ENCODE results near the gene TAB2.

DNA sequence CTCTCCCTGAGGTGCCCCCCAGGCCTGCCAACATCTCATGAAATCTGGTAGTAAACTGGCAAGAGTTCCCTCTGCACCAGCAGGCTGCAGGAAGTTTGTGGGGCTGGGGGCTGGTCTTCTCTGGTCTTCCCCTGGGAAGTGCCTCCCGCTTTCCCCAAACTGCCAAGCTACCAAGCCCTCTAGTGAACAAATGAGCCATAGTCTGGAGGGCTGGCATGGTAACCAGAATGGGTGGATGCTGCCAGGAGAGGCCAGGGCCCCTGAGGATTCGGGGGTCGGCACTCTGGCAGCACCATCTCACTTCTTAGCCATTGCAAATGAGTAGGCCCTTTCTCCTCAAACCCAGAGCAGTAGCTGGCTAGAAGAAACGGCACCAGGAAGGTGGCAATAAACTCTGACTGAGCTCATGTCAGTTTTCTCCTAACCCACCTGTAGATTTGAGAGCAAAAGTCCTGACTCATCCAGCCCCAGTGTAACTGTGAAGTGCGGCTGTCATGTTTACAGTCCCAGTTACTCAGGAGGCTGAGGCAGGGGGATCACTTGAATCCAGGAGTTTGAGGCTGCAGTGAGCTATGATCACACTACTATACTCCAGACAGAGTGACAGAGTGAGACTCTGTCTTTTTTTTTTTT is 131.4 kb downstream of the TAB2 start:
- TF ChIP-seq, protein P1, sequence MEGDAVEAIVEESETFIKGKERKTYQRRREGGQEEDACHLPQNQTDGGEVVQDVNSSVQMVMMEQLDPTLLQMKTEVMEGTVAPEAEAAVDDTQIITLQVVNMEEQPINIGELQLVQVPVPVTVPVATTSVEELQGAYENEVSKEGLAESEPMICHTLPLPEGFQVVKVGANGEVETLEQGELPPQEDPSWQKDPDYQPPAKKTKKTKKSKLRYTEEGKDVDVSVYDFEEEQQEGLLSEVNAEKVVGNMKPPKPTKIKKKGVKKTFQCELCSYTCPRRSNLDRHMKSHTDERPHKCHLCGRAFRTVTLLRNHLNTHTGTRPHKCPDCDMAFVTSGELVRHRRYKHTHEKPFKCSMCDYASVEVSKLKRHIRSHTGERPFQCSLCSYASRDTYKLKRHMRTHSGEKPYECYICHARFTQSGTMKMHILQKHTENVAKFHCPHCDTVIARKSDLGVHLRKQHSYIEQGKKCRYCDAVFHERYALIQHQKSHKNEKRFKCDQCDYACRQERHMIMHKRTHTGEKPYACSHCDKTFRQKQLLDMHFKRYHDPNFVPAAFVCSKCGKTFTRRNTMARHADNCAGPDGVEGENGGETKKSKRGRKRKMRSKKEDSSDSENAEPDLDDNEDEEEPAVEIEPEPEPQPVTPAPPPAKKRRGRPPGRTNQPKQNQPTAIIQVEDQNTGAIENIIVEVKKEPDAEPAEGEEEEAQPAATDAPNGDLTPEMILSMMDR (conservative IDR thresholded peaks at IDR 0.05; ENCODE audit: low read depth in 2 of 2), result no peak
- TF ChIP-seq, protein P2, sequence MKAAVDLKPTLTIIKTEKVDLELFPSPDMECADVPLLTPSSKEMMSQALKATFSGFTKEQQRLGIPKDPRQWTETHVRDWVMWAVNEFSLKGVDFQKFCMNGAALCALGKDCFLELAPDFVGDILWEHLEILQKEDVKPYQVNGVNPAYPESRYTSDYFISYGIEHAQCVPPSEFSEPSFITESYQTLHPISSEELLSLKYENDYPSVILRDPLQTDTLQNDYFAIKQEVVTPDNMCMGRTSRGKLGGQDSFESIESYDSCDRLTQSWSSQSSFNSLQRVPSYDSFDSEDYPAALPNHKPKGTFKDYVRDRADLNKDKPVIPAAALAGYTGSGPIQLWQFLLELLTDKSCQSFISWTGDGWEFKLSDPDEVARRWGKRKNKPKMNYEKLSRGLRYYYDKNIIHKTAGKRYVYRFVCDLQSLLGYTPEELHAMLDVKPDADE (IDR thresholded peaks at IDR 0.05), result no peak
